Prostate gland (tissue), 2 donors: ENCODE data around the gene ATP1B2. TPM values are rescaled to one million over a fixed set of nuclear protein-coding genes. Genes with fewer than 3 reads are reported as not detected.

Source experiments
- DNase-seq: peaks from one replicate; pipeline ENCODE4 v3.0.0-alpha.2; 2019; ENCODE audit warnings: low spot score
- H3K27ac ChIP-seq, 2 donors: fragments of 200-600 bp; sonication (generic); 2 replicates each; pipeline ENCODE4 v1.5.1; 2017 to 2019
- H3K27me3 ChIP-seq: fragments of 200-600 bp; sonication (generic); replicated peaks from 2 replicates; pipeline ENCODE4 v1.5.1; 2019; ENCODE audit not compliant: insufficient read depth
- H3K36me3 ChIP-seq, 2 donors: fragments of 200-600 bp; sonication (generic); 1 replicate in 1 of 2; 2 replicates in 1 of 2; pipeline versions ENCODE4 v1.5.1 to v1.8.1; 2017 to 2019
- H3K4me1 ChIP-seq: fragments of 200-600 bp; sonication (generic); replicated peaks from 2 replicates; pipeline ENCODE4 v1.5.1; 2019
- H3K4me3 ChIP-seq, 2 donors: fragments of 200-600 bp; sonication (generic); 2 replicates each; pipeline ENCODE4 v1.5.1; 2017 to 2019
- H3K9me3 ChIP-seq: fragments of 200-600 bp; sonication (generic); 2 replicates; pipeline ENCODE4 v1.5.1; 2017
- CTCF ChIP-seq, 4 experiments: fragments of 200-600 bp in 2 of 4; fragments of 450-650 bp in 2 of 4; sonication (generic) in 2 of 4; IDR thresholded peaks; 1 replicate in 3 of 4; 2 replicates in 1 of 4; pipeline ENCODE4 v1.5.1; 2016 to 2019; ENCODE audit warnings: antibody characterized with exemption in 4 of 4, mild to moderate bottlenecking in 2 of 4, moderate library complexity in 2 of 4
- POLR2A ChIP-seq: fragments of 450-650 bp; IDR thresholded peaks from one replicate; pipeline ENCODE4 v1.6.1; 2016; ENCODE audit warnings: antibody characterized with exemption, mild to moderate bottlenecking
- POLR2AphosphoS5 ChIP-seq: sonication (generic); formaldehyde crosslinking; IDR thresholded peaks from one replicate; pipeline ENCODE4 v1.6.1; 2017; ENCODE audit warnings: antibody characterized with exemption
- WGBS: methylation state at CpG from one replicate; pipeline ENCODE4 v1.1.5; 2018; 5-methylcytosine and 5-hydroxymethylcytosine counted together
- intact Hi-C: fragments of 100-400 bp; cut with DNase I; formaldehyde crosslinking; loops from one replicate; pipeline ENCODE4 v1.14.2; 2022
- total RNA-seq, 2 donors: library from RNA; depleted of rRNA; stranded (reverse); fragments of >200 nt; gene quantifications; one replicate each; pipeline ENCODE4 v1.1.0, GENCODE V29; 2016

ATP1B2 gene
- total RNA-seq, 2 donors from 2014 or later, result 0.82 to 11.7 TPM

- intact Hi-C loops, result no loop called here
- H3K27me3 ChIP-seq, result no peaks in the 10 kb centered on the region
- no peaks in the 10 kb centered on the region for H3K9me3 ChIP-seq
- TF ChIP-seq POLR2A (no peak), POLR2AphosphoS5 (no peak), CTCF (IDR thresholded peaks at IDR 0.05) (no peak)
- H3K27ac ChIP-seq, result no peak overlapping the region
- no peak for DNase-seq
- peaks cover 7% of the 10 kb centered on the region for H3K4me1 ChIP-seq
- no peak overlapping the region for H3K4me3 ChIP-seq
- H3K36me3 ChIP-seq, result peaks cover 0 to 7% of the 10 kb centered on the region in 2 donors
- 45% methylated on average over 24 of the region's 24 CpGs for WGBS
Observed at GRCh38 chr17:7703584-7704479, 53.1 kb downstream of the ATP1B2 start.

GRCh38 chr17:7704601-7705268, 54.0 kb downstream of the ATP1B2 start, which contains the start of gene EFNB3:
Gene EFNB3, plus strand, starts transcription at chr17:7705202. Its CDS starts 397 bp downstream, at chr17:7705599.
- intact Hi-C loops, result no loop called here
- H3K27me3 ChIP-seq, result no peaks in the 10 kb centered on the region
- no peak within 1 kb of the TSS for H3K27ac ChIP-seq
- no peaks in the 10 kb centered on the region for H3K9me3 ChIP-seq
- peak within 1 kb of the TSS; percentile 28 to 45 for H3K4me3 ChIP-seq
- 2% methylated on average over 35 of the region's 45 CpGs for WGBS
- peak; percentile 28 for DNase-seq
- no peak for TF ChIP-seq POLR2AphosphoS5
- TF ChIP-seq POLR2A, result no peak
- no peak for TF ChIP-seq CTCF (IDR thresholded peaks at IDR 0.05)
- peaks cover 0 to 7% of the 10 kb centered on the region in 2 donors for H3K36me3 ChIP-seq
- H3K4me1 ChIP-seq, result peaks cover 7% of the 10 kb centered on the region

- H3K27me3 ChIP-seq, result no peaks in the 10 kb centered on the region
- peak overlapping the region; percentile 28 to 45 for H3K4me3 ChIP-seq
- no peak for DNase-seq
- intact Hi-C loops, result no loop called here
- WGBS, result 8% methylated on average over 33 of the region's 50 CpGs
- TF ChIP-seq POLR2AphosphoS5 (no peak), POLR2A (no peak), CTCF (IDR thresholded peaks at IDR 0.05) (no peak)
- H3K27ac ChIP-seq, result no peak overlapping the region
- peaks cover 7% of the 10 kb centered on the region for H3K4me1 ChIP-seq
- no peaks in the 10 kb centered on the region for H3K9me3 ChIP-seq
- H3K36me3 ChIP-seq, result peaks cover 0 to 7% of the 10 kb centered on the region in 2 donors
Observed at GRCh38 chr17:7705269-7706255, 54.8 kb downstream of the ATP1B2 start.

- 92% methylated on average over 3 of the region's 3 CpGs for WGBS
- DNase-seq, result no peak
- H3K27me3 ChIP-seq, result no peaks in the 10 kb centered on the region
- H3K9me3 ChIP-seq, result no peaks in the 10 kb centered on the region
- peaks cover 0 to 1% of the 10 kb centered on the region in 2 donors for H3K36me3 ChIP-seq
- no peak for TF ChIP-seq POLR2AphosphoS5
- no peak for TF ChIP-seq POLR2A
- no peak for TF ChIP-seq CTCF (IDR thresholded peaks at IDR 0.05)
- intact Hi-C loops, result no loop called here
- peaks cover 7% of the 10 kb centered on the region for H3K4me1 ChIP-seq
- H3K4me3 ChIP-seq, result no peak overlapping the region
- H3K27ac ChIP-seq, result no peak overlapping the region
Observed at GRCh38 chr17:7706631-7707354, 56.1 kb downstream of the ATP1B2 start.
